HL-60/S4 (cell line): Measurements from ENCODE around the gene MRPL53.

ENCODE experiments used
- in situ Hi-C: fragments of 300-500 bp; cut with MboI; formaldehyde crosslinking; loops from 2 replicates; pipeline ENCODE4 v1.14.3; 2022; ENCODE audit warnings: low sequenced_read_pairs

The MRPL53 gene

GRCh38 chr2:74429487-74430451, 42.7 kb downstream of the MRPL53 start:
- in situ Hi-C loops, result no loop called here

GRCh38 chr2:74428675-74429074, 43.8 kb downstream of the MRPL53 start:
- in situ Hi-C loops, result no loop called here

- in situ Hi-C loops, result no loop called here
These were observed 44.9 kb downstream of the MRPL53 start for GRCh38 chr2:74427551-74427950.

DNA sequence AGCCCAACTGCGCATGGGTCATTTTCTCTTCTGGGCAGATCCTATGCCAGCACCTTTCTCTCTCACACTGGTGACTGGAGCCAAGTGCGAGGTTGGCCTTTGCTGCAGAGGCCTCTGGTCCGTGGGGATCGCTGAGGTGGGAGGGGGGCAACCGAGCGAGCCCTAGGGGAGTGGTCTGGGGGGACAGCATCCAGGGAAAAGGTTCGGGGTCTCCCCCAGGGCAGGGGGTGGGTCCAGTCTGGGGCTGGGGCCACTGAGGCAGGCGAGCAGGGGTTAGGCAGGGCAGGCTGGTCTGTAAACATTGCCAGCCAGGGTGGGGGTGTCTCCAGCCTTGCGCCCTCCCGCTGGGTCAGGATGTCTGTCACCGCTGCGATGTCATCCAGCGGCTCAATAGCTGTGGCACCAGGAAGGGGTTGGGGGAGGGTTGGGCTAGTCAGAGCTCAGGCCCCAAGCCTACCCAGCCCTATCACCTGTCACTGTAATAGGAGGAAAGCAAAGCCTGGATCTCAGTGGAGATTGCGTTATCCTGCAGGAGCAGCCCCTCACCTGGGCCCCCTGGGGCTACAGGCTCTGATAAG, 46.2 kb downstream of the MRPL53 start:
- in situ Hi-C loops, result no loop called here

- in situ Hi-C loops, result no loop called here
These were observed 47.0 kb downstream of the MRPL53 start for GRCh38 chr2:74425523-74425922.

- in situ Hi-C loops, result no loop called here
These were observed 47.5 kb downstream of the MRPL53 start for GRCh38 chr2:74424995-74425406.

GRCh38 chr2:74424139-74424992, 48.1 kb downstream of the MRPL53 start:
- in situ Hi-C loops, result no loop called here

DNA sequence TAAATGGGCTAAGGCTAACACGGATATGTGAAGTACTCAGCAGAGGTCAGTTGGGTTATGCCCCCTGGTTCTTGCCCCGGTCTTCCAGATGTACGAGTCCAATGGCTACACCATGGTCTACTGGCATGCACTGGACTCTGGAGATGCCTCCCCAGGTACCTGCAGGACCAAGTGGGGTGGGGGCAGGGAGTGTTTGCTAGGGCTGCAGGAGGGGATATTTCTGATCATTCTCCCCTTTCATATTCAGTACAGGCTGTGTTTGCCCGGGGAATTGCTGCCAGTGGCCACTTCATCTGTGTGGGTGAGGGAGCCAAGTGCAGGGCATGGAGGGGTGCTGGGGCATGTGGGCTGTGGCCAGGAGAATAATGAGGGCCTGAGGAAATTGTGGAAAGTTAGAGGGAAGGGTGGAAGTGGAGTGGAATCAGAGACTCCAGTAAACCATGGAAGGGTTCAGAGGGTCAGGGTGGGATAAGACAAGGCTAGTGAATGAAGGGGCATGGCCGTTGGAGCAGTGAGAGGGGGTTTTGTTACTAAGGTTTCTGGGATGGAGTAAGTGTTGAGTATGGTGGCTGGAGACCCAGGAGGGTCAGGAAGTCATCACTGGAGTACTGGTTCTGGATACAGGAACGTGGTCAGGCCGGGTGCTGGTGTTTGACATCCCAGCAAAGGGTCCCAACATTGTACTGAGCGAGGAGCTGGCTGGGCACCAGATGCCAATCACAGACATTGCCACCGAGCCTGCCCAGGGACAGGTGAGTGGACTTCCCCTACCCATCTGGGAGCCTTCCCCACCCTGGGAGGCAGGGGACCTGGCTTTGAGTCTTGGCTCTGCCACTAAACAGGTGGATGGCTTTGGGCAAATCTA, 49.0 kb downstream of the MRPL53 start:
- in situ Hi-C loops, result no loop called here
